Renal cortical epithelial cell (primary cell): ENCODE data around the gene FABP2. TPM values are rescaled to one million over a fixed set of nuclear protein-coding genes. Genes with fewer than 3 reads are reported as not detected.
"Not testable (repeated sequence)": the region's sequence is repeated elsewhere in the genome, so short reads cannot be mapped to it uniquely, and the experiment has no call there.

Source experiments
- DNase-seq: peaks from one replicate; pipeline ENCODE4 v3.0.0-alpha.2; 2011; ENCODE audit warnings: low read depth
- total RNA-seq: library from RNA; depleted of rRNA; stranded (reverse); fragments of >200 nt; gene quantifications from 2 replicates; pipeline ENCODE4 v1.2.3, GENCODE V29; 2014

FABP2 gene
- under 0.01 TPM in 1 of 2 replicates, not detected in the other for total RNA-seq

- no peak for DNase-seq
Measured at GRCh38 chr4:119321921-119322687, at the start of gene FABP2. FABP2 (minus strand) TSS chr4:119322138; CDS start chr4:119322102, 36 bp downstream.

DNA sequence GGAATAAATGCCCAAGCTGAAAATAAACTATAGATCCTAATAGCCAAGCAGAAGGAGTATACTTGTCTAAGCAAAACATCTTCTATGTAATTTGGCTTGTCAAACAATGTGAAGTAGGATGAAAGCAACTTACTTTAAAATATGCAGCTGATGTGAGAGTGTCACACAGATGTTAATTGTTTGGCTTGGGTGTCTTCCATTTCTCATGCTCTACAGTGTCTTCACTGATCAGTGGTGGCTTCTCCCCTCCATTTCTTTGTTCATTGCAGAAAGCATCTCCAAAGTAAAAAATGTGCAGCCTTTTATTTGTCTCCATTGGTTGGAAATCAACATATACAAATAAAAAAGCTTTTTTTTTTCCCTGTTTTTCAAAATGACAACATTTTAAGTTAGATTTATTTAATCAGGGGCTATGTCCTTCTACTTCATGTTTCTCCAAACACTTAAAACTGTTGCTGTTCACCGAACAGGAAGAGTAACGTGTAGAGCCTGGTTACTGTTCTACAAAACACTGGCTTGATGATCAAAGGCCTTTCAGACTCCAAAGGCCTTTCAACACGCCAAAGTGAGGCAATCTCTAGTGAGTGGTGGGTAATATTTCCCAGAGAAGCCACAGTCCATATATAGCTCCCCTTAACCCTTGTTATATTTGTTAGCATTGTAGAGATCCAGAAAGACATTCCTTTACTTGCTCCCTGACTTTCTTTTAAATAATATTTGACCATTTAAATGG is 49.2 kb upstream of the FABP2 start:
- DNase-seq, result peak; percentile 66

- peak; percentile 90 for DNase-seq
Measured at GRCh38 chr4:119370392-119370791, 48.5 kb upstream of the FABP2 start.

DNA sequence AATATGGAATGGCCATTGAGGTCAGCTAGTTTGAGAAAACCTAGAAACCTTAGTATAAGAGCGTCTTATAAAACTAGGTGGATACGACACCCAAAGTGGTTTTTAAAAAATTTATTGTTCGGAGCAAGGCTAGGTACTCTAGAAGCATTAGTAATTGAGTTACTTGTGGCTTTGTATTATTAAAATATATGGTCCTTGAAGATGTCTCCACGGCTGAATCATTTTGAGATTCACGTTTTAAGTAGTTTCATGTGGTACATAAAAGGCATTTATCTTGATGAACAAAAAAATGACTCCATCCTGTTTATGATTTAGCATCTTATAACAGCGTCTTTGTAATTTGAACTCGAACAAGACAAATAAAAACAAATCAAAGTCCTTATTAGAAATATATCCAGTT is 44.9 kb upstream of the FABP2 start:
- DNase-seq, result not testable (repeated sequence)

DNA sequence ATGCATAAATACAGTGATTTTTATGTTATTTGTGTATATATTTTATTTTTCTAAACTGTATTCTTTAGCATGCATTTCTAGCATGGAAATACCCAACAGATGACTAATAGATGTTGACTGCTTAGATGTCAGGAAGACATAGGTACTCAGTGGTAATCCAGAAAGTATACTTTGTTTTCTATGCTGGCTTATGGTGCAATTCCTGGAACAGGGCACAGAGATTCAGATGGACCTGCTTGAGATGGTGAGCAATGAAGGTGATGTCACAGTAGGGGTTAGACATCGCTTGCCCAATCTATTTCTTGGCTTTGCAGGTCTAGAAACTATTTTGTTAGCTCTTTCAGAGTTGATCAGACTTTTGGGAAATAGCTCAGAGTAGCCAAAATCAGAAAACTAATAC is 42.3 kb upstream of the FABP2 start:
- not testable (repeated sequence) for DNase-seq

GRCh38 chr4:119363372-119363771 is 41.4 kb upstream of the FABP2 start:
- DNase-seq, result not testable (repeated sequence)

GRCh38 chr4:119362413-119362812 is 40.5 kb upstream of the FABP2 start:
- not testable (repeated sequence) for DNase-seq

DNA sequence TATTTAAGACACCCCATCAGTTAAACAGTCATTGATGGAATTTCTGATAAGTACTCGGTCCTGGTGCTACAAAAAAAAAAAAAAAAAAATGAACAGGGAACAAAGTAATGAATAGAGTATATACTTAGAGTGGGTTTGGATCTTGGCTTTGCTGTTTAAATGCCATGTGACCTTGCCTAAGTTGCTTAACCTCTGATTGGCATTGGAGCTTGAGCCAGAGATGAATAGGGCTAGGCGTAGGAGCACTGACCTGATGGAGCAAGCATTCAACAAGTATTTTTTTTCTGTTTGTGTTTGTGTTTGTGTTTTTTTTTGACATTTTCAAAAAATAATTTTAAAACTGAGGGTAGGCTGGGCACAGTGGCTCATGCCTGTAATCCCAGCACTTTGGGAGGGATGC is 37.9 kb upstream of the FABP2 start:
- not testable (repeated sequence) for DNase-seq

GRCh38 chr4:119356796-119357195 is 34.9 kb upstream of the FABP2 start:
- not testable (repeated sequence) for DNase-seq

DNA sequence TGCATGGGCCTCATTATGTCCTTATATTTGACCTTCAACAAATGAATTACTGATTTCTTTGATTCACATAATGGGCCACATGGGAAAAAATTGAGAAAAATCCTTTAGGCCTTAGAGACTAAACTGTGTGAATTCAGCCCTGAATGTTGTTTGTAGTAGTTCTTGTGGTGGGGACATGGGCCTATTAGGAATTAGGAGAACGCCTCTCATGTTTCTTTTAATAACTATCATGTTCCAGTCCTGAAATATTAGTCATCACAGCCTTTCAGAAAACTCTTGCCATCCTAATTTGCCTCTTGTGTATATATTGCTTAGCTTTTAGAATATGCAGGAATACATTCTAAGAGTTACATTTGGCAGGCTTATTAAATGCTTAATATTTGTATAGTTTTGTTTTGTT is 34.1 kb upstream of the FABP2 start:
- DNase-seq, result not testable (repeated sequence)

GRCh38 chr4:119353364-119353763 is 31.4 kb upstream of the FABP2 start:
- peak; percentile 48 for DNase-seq

DNA sequence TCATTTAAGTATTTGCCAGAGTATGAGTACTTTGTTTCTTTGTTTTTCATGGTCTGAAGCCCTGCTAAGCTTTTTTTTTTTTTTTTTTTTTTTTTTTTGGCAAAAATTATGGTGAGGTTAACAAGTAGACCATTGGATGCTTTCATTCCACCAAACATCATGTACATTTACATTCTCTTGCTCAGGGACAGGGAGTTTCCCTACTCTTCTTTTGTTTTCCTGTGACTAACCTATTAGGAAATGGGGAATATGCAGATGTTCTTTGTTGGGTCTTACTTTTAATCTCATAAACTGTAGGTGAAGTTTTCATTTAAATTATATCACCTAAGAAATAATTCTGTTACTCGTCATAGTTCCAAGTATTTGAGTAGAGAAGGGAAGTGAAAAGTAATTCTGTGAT is 26.2 kb upstream of the FABP2 start:
- DNase-seq, result not testable (repeated sequence)

DNA sequence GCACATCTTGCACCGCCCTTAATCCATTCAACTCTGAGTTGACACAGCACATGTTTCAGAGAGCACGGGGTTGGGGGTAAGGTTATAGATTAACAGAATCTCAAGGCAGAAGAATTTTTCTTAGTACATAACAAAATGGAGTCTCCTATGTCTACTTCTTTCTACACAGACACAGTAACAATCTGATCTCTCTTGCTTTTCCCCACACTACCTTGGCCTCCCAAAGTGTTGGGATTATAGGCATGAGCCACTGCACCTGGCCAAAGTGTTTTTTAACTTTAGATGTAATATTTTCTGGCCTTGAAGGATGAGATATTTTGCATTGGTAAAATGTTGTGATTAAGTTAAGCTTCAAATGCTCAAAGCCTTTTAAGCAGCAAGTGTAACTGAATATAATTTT is 21.4 kb upstream of the FABP2 start:
- DNase-seq, result not testable (repeated sequence)

- not testable (repeated sequence) for DNase-seq
Measured at GRCh38 chr4:119339895-119340294, 18.0 kb upstream of the FABP2 start.

DNA sequence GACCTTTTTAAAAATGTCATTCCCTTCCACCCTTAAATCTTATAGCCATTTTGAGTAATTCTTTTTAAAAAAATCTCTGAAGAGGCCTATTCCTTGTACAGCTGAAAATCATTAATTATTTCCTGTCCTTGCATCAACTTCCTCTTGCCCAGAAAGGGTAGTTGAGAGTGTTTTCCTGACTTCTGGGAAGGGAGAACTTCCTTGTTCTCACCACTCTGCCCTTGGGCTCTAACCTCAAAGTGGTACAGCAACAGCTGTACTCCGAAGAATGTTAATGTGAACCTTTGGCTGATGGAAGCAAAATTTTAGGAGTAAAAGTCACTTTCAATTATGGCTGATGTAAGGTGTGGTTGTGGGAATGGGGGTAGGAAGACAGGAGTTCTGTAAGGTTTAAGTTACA is 15.1 kb upstream of the FABP2 start:
- DNase-seq, result peak; percentile 84

GRCh38 chr4:119336332-119336979 is 14.5 kb upstream of the FABP2 start:
- peak; percentile 53 for DNase-seq

- no peak for DNase-seq
Measured at GRCh38 chr4:119329835-119330620, 8.1 kb upstream of the FABP2 start.

DNA sequence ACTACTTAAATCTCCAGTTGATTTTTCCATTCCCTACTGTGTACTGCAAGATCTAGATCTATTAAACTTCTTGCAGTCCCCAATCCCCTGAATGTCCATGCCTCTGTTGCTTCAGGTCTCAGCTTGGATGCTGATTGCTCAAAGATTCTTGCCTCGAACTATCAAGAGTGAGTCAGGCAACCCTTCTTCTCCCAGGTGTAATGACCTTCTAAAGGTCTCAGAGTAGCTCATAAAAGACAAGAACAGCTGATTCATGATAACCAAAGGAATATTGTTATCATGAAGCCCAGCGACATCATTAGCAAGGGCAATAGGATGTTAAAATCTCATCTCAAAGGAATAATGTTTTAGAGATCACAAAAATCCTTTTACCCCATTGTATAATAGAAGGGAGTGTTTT is 6.8 kb upstream of the FABP2 start:
- DNase-seq, result no peak

DNA sequence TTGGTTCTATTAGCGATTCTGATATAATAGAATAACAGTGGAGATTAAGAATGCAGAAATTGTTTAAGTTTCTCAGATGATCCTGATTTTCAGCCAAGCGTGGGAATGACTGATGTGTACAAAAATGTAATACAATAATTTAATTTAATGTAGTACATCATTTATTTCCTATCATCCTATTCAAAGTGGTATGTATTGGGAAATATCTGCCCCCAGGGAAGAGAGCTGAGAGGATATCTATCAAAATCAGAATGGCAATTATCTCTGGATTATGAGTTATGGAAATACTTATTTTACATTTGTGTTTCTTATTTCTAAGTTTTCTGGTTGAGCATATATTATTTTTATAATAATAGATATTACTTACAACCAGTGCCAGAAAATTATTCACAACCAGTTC is 3.9 kb downstream of the FABP2 start:
- DNase-seq, result no peak

DNA sequence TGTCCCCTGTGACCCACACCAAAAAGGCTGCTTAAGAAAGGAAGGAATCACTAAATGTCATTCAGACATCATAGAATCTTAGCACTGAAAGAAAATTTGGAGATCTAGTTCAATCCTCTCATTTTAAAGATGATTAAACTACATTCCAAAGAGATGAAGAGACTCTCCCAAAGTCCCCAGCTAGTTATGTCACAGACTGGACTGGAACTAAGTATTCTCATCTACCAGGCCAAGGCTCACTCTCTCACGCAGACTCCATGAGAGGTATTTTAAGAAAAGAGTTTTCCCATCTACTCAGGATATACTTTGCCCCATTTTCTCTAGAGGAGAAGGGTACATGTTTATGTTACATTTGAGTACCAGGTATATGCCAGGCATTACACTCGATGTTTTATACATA is 6.9 kb downstream of the FABP2 start:
- no peak for DNase-seq

- peak; percentile 66 for DNase-seq
Measured at GRCh38 chr4:119314356-119314755, 7.6 kb downstream of the FABP2 start.

GRCh38 chr4:119313237-119313636 is 8.7 kb downstream of the FABP2 start:
- DNase-seq, result no peak
